ENCODE measurements around the gene TRAK1.

TRAK1 gene

DNA sequence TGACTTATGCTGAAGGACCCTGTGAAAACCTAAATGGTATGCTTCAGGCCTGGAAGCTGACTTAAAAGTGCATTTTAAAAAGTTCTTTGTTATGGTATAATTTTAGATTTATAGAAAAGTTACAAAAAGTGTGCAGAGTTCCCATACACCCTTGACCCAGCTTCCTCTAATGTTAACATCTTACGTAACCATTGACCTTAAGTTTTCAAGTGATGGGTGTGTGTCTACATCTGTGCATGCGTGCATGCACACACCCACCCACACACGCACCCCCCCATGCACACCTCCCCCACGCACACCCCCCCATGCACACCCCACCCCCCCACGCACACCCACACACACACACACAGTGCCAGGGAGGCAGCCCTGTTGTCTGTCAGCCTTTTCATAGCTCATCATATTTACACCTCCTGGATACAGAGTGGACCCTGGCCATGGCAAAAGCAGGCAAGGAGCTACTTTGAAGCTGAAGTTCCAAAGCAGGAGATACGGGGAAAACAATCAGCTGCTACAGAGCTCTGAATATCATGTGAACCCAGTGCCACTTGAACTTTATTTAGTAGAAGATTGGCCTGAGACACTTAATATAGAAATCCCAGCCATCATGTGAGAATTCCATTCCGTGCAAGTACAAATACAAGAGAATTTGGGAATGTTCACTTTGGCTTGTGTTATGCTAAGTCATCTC, 30.0 kb upstream of the TRAK1 start:
- no peak overlapping the region for H3K27ac Mint-ChIP-seq
- peaks cover 45% of the 10 kb centered on the region for H3K4me1 Mint-ChIP-seq (ENCODE audit: low read depth)
- no peak overlapping the region for H3K4me3 Mint-ChIP-seq
- H3K27me3 Mint-ChIP-seq = no peaks in the 10 kb centered on the region
- H3K36me3 Mint-ChIP-seq (ENCODE audit: low read depth) = peaks cover 3% of the 10 kb centered on the region
- no peaks in the 10 kb centered on the region for H3K9me3 Mint-ChIP-seq

DNA sequence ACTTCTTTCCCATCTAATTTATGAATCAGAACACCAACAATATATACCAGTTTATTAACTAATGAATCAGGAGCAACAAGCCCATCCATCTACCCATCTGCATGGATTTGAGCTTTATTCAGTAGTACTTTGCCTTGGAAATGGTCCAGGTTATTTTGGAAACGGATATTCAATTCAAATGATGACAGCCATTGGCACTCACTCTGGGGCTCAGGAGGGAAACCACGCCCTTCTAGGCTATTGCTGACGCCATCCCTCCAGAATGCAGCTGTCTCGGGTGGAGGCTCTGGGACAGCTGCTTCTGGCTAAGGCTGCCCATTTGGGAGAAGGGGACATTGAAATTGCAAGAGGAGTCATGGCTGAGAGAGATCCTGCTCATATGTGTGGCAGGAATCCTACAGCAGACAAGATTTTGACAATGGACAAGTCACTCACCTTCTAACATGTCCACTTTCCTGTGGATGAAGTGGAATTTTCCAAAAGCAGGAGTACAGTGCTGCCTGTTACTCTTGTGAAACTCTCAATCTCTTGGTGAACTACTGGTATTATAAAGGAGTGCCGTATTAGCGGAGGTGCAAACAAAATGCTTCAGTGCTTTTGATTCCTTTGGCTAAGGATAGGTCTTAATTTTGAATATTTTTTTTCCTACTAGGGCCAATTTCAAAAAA, 29.3 kb upstream of the TRAK1 start:
- no peaks in the 10 kb centered on the region for H3K9me3 Mint-ChIP-seq
- no peaks in the 10 kb centered on the region for H3K27me3 Mint-ChIP-seq
- peaks cover 3% of the 10 kb centered on the region for H3K36me3 Mint-ChIP-seq (ENCODE audit: low read depth)
- peaks cover 52% of the 10 kb centered on the region for H3K4me1 Mint-ChIP-seq (ENCODE audit: low read depth)
- H3K27ac Mint-ChIP-seq = no peak overlapping the region
- no peak overlapping the region for H3K4me3 Mint-ChIP-seq

DNA sequence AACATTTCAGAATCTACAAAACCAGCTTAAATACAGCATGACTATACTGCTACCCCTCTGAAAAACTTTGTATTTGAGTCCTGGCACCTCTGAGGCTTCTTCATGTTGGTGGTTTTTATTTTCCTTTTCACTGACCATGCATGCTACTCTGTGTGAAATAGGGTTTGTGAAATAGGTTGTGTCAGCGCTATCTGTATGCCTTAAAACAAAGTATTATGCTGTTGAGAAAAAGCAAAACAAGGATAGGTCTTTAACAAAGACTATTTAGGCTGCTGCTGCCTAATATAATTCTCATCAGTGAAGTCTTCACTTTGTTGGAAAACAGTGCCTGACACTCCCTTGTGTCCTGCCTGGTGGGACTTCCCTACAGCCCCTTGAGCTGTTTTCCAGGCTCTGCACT, 28.7 kb upstream of the TRAK1 start:
- no peak overlapping the region for H3K4me3 Mint-ChIP-seq
- peaks cover 2% of the 10 kb centered on the region for H3K36me3 Mint-ChIP-seq (ENCODE audit: low read depth)
- H3K27ac Mint-ChIP-seq = no peak overlapping the region
- peaks cover 54% of the 10 kb centered on the region for H3K4me1 Mint-ChIP-seq (ENCODE audit: low read depth)
- H3K27me3 Mint-ChIP-seq = no peaks in the 10 kb centered on the region
- H3K9me3 Mint-ChIP-seq = no peaks in the 10 kb centered on the region

DNA sequence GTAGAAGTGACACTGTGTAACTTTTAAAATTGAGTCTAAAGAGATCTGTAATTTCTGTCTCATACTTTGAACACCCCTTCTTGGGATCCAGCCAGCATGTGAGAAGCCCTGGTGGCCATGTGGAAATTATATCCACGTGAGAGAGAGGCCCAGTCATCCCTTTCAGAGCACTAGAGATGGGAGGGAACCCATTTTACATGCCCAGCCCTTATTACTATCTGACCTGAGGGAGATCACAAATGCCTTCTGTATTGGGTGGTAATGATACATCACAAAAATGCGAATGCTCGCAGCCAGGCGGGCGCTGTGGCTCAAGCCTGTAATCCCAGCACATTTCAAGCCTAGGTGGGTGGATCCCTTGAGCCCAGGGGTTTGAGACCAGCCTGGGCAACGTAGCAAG, 27.3 kb upstream of the TRAK1 start:
- H3K4me3 Mint-ChIP-seq = no peak overlapping the region
- H3K27me3 Mint-ChIP-seq = no peaks in the 10 kb centered on the region
- H3K9me3 Mint-ChIP-seq = no peaks in the 10 kb centered on the region
- H3K27ac Mint-ChIP-seq = no peak overlapping the region
- H3K4me1 Mint-ChIP-seq (ENCODE audit: low read depth) = peaks cover 59% of the 10 kb centered on the region
- no peaks in the 10 kb centered on the region for H3K36me3 Mint-ChIP-seq (ENCODE audit: low read depth)

DNA sequence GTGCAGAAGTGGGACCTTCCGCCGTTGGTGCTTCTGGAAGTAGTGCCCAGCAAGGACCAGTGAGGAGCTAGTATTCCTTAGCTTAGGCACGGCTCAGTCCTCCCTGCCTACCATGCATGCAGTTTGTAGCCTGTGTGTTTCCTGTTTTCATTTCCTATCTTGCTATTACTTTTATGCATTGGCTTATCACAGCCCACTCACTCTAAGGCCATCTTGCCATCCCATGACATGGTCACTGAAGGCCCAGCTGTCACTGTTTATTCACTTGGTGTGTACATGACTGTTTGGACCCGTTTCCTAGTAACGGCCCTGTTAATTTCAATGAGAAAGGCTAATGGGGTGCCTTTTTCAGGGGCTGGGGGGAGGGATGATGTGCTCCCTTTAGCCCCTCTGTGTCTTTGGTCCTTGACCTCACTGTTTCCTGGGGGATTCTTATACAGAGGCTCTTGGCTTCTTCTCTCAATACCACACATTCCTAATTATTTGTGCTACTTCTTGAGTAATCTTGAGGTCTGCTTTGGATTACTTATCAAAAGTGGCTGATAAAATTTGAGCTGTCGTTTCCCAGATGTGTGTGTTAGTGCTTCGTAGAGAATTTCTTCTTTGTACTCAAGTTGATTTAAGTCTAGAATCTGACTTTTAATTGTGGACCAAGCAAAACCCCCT, 24.5 kb upstream of the TRAK1 start:
- H3K27ac Mint-ChIP-seq = peak overlapping the region; percentile 65
- no peaks in the 10 kb centered on the region for H3K9me3 Mint-ChIP-seq
- H3K36me3 Mint-ChIP-seq (ENCODE audit: low read depth) = no peaks in the 10 kb centered on the region
- H3K4me1 Mint-ChIP-seq (ENCODE audit: low read depth) = peaks cover 62% of the 10 kb centered on the region
- H3K4me3 Mint-ChIP-seq = peak overlapping the region; percentile 8
- no peaks in the 10 kb centered on the region for H3K27me3 Mint-ChIP-seq

DNA sequence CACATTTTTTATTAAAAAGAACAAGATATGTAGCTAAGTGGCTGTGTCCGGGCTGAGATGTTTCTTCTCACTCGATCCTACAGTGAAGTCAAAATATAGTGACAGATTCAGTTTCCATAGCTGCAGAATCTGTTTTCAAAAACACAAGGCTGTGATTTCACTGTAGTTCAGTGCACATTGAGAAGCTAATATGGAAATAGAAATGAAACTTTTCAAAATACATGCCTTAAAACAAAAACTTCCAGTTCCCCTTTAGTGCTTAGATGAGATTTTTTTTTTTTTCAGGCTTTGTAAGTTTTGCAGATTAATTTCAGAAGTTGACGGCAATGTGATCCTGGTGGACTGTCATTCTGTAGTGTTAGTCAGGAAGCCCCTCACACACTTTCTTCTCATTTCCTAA, 23.8 kb upstream of the TRAK1 start:
- Mint-ChIP-seq H3K27me3 (no peaks in the 10 kb centered on the region), H3K36me3 (ENCODE audit: low read depth) (no peaks in the 10 kb centered on the region), H3K4me3 (peak overlapping the region; percentile 8), H3K9me3 (no peaks in the 10 kb centered on the region), H3K27ac (peak overlapping the region; percentile 65), H3K4me1 (ENCODE audit: low read depth) (peaks cover 62% of the 10 kb centered on the region)

DNA sequence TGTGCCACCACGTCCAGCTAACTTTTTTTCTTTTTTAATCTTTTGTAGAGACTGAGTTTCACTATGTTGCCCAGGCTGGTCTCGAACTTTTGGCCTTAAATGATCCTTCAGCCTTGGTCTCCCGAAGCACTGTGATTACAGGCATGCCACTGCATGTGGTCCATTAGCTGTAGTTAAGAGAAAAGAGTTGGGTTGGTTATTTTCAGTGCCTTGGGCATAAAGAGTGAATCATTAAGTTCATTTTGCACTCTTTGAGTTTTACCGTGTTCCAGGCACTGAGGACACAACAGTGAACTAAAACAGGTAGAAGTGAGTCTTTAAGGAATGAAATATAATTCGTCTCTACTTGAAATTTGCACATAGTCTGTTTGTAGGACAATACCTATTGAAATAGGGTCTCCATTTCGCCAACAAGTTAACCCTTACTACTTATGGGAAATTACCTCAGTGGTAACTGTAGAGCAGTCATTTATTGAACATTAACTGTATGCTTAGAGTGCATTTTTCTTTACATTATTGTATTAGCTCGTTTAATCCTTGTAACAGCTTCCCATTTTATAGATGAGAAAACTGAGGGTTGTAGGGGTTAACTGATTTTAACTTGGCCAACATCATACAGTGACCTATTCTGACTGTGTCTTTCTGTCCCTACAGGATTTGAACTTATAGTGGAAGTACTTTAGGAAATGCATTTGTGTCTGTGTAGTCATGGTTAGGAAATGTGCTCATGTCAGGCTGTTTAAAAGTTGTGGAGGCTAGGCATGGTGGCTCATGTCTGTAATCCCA, 22.7 kb upstream of the TRAK1 start:
- Mint-ChIP-seq H3K27me3 (no peaks in the 10 kb centered on the region), H3K4me3 (no peak overlapping the region), H3K9me3 (no peaks in the 10 kb centered on the region), H3K4me1 (ENCODE audit: low read depth) (peaks cover 69% of the 10 kb centered on the region), H3K27ac (peak overlapping the region; percentile 10), H3K36me3 (ENCODE audit: low read depth) (no peaks in the 10 kb centered on the region)

DNA sequence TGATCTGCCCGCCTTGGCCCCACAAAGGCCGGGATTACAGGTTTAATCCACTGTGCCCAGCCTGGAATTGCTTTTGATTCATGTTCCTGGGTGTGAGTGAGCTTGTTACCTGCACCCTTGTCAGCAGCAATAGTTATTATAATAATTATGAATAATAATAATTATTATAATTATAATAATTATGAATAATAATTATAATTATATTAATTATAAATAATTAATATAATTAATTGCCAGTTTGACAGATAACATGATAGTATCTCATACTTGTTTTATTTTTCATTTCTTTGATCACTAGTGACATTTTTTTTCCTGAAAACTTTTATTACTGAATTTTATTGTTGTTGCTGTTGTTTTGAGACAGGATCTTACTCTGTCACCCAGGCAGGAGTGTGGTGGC, 21.1 kb upstream of the TRAK1 start:
- Mint-ChIP-seq H3K9me3 (no peaks in the 10 kb centered on the region), H3K36me3 (ENCODE audit: low read depth) (no peaks in the 10 kb centered on the region), H3K4me1 (ENCODE audit: low read depth) (peaks cover 73% of the 10 kb centered on the region), H3K27me3 (no peaks in the 10 kb centered on the region), H3K27ac (no peak overlapping the region), H3K4me3 (no peak overlapping the region)

DNA sequence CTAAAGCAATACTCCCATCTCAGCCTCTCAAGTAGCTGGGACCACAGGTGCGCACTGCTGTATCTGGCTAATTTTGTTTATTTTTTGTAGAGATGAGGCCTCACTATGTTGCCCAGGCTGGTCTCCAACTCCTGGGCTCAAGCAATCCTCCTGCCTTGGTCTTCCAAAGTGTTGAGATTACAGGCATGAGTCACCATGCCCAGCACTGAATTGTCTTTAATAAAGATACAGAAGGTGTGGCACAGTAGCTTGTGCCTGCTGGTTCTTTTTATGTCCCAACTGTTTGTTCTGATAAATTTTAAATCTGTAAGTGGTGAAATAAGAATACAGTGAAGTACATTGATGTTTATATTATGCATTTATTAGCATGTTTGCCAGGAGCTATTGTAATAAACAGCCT, 20.6 kb upstream of the TRAK1 start:
- H3K27me3 Mint-ChIP-seq = no peaks in the 10 kb centered on the region
- H3K36me3 Mint-ChIP-seq (ENCODE audit: low read depth) = no peaks in the 10 kb centered on the region
- no peak overlapping the region for H3K27ac Mint-ChIP-seq
- peaks cover 73% of the 10 kb centered on the region for H3K4me1 Mint-ChIP-seq (ENCODE audit: low read depth)
- H3K4me3 Mint-ChIP-seq = no peak overlapping the region
- H3K9me3 Mint-ChIP-seq = no peaks in the 10 kb centered on the region

DNA sequence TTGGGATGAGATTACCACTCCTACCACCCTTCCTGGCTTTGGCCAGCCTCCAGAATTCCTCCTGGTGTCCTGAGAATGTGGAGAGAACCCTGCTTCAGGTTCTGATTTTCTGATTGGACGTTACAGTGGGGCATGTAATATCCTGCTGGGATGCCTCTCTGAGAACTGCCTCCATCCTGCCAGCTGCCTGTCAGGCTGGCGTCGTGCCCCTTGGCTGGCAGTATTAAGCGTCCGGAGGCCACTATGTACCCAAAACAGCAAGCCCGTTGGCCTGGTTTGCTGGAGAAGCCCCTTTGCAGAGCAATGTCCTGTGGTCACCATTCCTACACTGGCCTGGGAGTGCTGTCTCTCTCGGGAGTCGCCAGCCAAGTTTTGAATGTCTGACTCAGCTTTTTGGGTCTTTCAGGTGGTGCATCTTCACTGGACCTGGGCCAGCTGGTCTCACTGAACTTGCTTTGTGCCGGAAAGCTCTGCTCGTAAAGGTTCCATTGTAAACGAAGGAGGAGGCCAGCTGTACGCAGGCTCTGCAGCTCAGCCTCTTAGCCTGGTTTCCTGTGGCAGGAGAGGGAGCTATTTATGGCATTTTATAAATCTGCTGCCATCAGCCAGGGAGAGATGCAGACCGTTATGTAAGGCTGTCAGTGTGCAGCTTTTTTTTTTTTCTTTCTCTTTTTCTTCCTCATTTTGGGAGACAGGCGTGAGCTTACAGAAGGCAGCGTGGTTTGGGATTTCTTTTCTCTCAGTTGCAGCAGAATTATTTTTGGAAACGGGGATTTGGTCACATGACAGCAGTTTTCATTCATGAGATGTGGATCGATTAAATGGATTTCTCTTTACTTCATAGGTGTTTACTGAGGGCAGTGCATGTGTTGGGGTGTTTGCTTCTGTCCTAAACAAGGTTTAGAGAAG, 19.0 kb upstream of the TRAK1 start:
- Mint-ChIP-seq H3K4me1 (ENCODE audit: low read depth) (peaks cover 60% of the 10 kb centered on the region), H3K9me3 (no peaks in the 10 kb centered on the region), H3K27ac (peak overlapping the region; percentile 59), H3K4me3 (peak overlapping the region; percentile 1), H3K27me3 (no peaks in the 10 kb centered on the region), H3K36me3 (ENCODE audit: low read depth) (no peaks in the 10 kb centered on the region)

DNA sequence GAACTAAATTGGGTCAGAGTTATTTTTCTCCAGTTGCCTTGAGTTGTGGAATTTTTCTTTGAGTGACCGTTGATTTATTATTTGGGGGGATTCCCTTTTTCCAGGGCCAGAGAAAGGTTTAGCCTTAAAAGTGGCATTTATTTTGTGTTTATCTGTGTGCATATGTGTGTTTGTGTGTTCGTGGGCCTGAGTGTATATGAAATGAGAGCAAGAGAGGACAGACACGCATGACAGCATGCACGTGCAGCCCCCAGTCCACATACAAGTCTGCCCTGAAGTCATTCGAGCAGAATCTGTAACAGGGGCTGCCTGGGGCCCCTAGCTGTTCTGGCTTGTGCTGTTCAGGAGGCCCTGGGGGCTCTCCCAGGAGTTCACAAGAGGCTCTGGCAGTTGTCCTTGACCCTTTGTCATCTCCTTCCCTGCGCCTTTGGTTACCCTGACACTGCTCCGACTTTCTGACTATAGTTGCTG, 18.3 kb upstream of the TRAK1 start:
- Mint-ChIP-seq H3K27ac (no peak overlapping the region), H3K4me1 (ENCODE audit: low read depth) (peaks cover 59% of the 10 kb centered on the region), H3K36me3 (ENCODE audit: low read depth) (peaks cover 3% of the 10 kb centered on the region), H3K4me3 (peak overlapping the region; percentile 1), H3K9me3 (no peaks in the 10 kb centered on the region), H3K27me3 (no peaks in the 10 kb centered on the region)

DNA sequence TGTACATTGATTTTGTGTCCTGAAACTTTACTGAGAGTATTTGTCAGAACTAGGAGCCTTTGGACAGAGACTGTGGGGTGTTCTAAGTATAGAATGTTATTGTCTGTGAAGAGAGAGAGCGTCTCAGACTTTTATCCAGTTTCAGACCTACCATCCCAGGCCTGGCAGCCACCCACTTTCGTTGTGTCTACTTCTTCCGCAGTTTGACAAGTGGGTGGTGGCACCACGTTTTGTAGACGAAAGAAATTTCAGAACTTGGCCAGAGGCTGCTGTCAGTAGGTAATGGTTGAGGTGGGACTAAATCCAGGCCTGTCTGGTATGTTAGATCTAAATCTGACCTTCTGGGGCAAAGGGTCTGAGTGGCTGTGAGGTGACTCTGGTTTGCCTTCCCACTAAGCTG, 13.4 kb upstream of the TRAK1 start:
- H3K4me1 Mint-ChIP-seq (ENCODE audit: low read depth) = peaks cover 66% of the 10 kb centered on the region
- no peaks in the 10 kb centered on the region for H3K27me3 Mint-ChIP-seq
- H3K4me3 Mint-ChIP-seq = no peak overlapping the region
- H3K27ac Mint-ChIP-seq = no peak overlapping the region
- peaks cover 3% of the 10 kb centered on the region for H3K36me3 Mint-ChIP-seq (ENCODE audit: low read depth)
- no peaks in the 10 kb centered on the region for H3K9me3 Mint-ChIP-seq

DNA sequence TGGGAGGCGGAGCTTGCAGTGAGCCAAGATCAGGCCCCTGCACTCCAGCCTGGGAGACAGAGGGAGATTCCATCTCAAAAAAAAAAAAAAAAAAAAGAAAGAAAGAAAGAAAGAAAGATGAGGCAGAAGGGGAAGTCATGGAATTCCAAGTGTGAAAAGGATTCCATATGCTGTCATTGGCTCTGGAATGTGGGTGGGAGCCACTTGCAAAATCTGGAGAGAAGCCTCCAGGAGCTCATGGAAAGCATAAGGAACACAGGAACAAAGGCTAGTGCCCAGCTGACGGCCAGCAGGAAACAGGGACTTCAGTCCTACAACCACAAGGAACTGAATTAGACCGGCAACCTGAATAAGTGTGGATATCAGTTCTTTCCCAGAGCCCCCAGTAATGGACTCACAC, 12.5 kb upstream of the TRAK1 start:
- Mint-ChIP-seq H3K36me3 (ENCODE audit: low read depth) (peaks cover 3% of the 10 kb centered on the region), H3K27me3 (no peaks in the 10 kb centered on the region), H3K4me1 (ENCODE audit: low read depth) (peaks cover 68% of the 10 kb centered on the region), H3K4me3 (no peak overlapping the region), H3K9me3 (no peaks in the 10 kb centered on the region), H3K27ac (no peak overlapping the region)

Measured in stimulated activated naive CD8-positive, alpha-beta T cell treated with anti-CD3 and anti-CD28 coated beads, Interleukin-15, Interleukin-2, amounts not matched to agents 100 ng/mL and 50 ng/mL, for 24 hours (primary cell).